IMR-90 (cell line): ENCODE data around the gene DCDC2. TPM values are rescaled to one million over a fixed set of nuclear protein-coding genes. Genes with fewer than 3 reads are reported as not detected.

Experiments
- ATAC-seq: fragments of 200-7000 bp; cut with Tn5 transposase; 2 replicates; pipeline ENCODE4 v1.9.1; 2020; ENCODE audit warnings: low read depth, mild to moderate bottlenecking, moderate library complexity
- BruUV-seq: library from RNA; stranded (reverse); fragments of 400-500 nt; replicated peaks from 2 replicates; lab custom pipeline; 2021; lab: Mats Ljungman, UMichigan
- CTCF ChIA-PET: fragments of 300-600 bp; formaldehyde crosslinking; extraction: SDS; loops from one replicate; lab custom pipeline; 2021; ENCODE audit warnings: antibody characterized with exemption; lab: Yijun Ruan, JAX
- POLR2A ChIA-PET: fragments of 300-600 bp; sonication (Branson Sonifier 250); formaldehyde crosslinking; loops from one replicate; lab custom pipeline; 2022; ENCODE audit warnings: antibody characterized with exemption; ENCODE audit not compliant: unreplicated experiment; lab: Charles Lee
- DNase-seq: peaks from one replicate; pipeline ENCODE4 v3.0.0; 2013
- H2AFZ ChIP-seq: replicated peaks from 2 replicates; pipeline ENCODE3; 2013; ENCODE audit warnings: low read length, mild to moderate bottlenecking; ENCODE audit not compliant: poor library complexity
- H2AK5ac ChIP-seq: 2 replicates; pipeline ENCODE4 v1.6.1; 2013; ENCODE audit warnings: low read depth, low read length, inconsistent platforms
- H2AK9ac ChIP-seq: replicated peaks from 2 replicates; pipeline ENCODE3; 2013; ENCODE audit warnings: mild to moderate bottlenecking, low read depth, low read length, moderate library complexity; ENCODE audit not compliant: poor library complexity
- H2BK120ac ChIP-seq: 2 replicates; pipeline ENCODE4 v1.6.1; 2013; ENCODE audit warnings: low read depth, low read length, inconsistent platforms
- H2BK15ac ChIP-seq: 3 replicates; pipeline ENCODE4 v1.6.1; 2013; ENCODE audit warnings: low read depth, low read length, inconsistent platforms
- H2BK20ac ChIP-seq: 2 replicates; pipeline ENCODE4 v1.6.1; 2013; ENCODE audit warnings: low read depth, mild to moderate bottlenecking, inconsistent platforms, low read length, moderate library complexity
- H2BK5ac ChIP-seq: 2 replicates; pipeline ENCODE4 v1.6.1; 2013; ENCODE audit warnings: mild to moderate bottlenecking, low read depth, low read length, inconsistent platforms; ENCODE audit not compliant: poor library complexity, severe bottlenecking
- H3K14ac ChIP-seq: replicated peaks from 2 replicates; pipeline ENCODE4 v1.6.1; 2013; ENCODE audit warnings: low read depth, low read length, inconsistent platforms
- H3K18ac ChIP-seq: 2 replicates; pipeline ENCODE4 v1.6.1; 2013; ENCODE audit warnings: low read depth, low read length, control low read depth
- H3K23ac ChIP-seq: 2 replicates; pipeline ENCODE4 v1.6.1; 2013; ENCODE audit warnings: low read depth, low read length, inconsistent platforms
- H3K27ac ChIP-seq: 2 replicates; pipeline ENCODE4 v1.5.1; 2013; ENCODE audit warnings: mild to moderate bottlenecking, control low read depth, low read length; ENCODE audit not compliant: insufficient read depth
- H3K27me3 ChIP-seq: 2 replicates; pipeline ENCODE4 v1.6.1; 2013; ENCODE audit warnings: low read length; ENCODE audit not compliant: control insufficient read depth, insufficient read depth
- H3K36me3 ChIP-seq: 2 replicates; pipeline ENCODE4 v1.6.1; 2013; ENCODE audit warnings: low read length, mixed read lengths; ENCODE audit not compliant: control insufficient read depth, insufficient read depth
- H3K4ac ChIP-seq: 2 replicates; pipeline ENCODE4 v1.6.1; 2013; ENCODE audit warnings: low read depth, low read length, inconsistent platforms
- H3K4me1 ChIP-seq: 2 replicates; pipeline ENCODE4 v1.6.1; 2013; ENCODE audit warnings: low read length, mixed read lengths; ENCODE audit not compliant: control insufficient read depth, insufficient read depth
- H3K4me2 ChIP-seq: 2 replicates; pipeline ENCODE4 v1.6.1; 2013; ENCODE audit warnings: low read depth, mild to moderate bottlenecking, control low read depth, low read length, moderate library complexity
- H3K4me3 ChIP-seq: 2 replicates; pipeline ENCODE4 v1.5.1; 2013; ENCODE audit warnings: low read depth, mild to moderate bottlenecking, control low read depth, low read length, moderate library complexity; ENCODE audit not compliant: insufficient read depth
- H3K56ac ChIP-seq: 2 replicates; pipeline ENCODE4 v1.6.1; 2013; ENCODE audit warnings: low read length, inconsistent platforms; ENCODE audit not compliant: insufficient read depth; ENCODE audit errors: extremely low read depth
- H3K79me1 ChIP-seq, 2 experiments: 2 replicates each; pipeline ENCODE4 v1.6.1; 2013; ENCODE audit warnings: low read length in 2 of 2, inconsistent platforms in 1 of 2, low read depth in 1 of 2
- H3K9ac ChIP-seq: 2 replicates; pipeline ENCODE4 v1.6.1; 2013; ENCODE audit warnings: low read depth, low read length, control low read depth
- H3K9me1 ChIP-seq: 2 replicates; pipeline ENCODE4 v1.6.1; 2013; ENCODE audit warnings: low read length, inconsistent platforms; ENCODE audit not compliant: insufficient read depth
- H3K9me3 ChIP-seq: 2 replicates; pipeline ENCODE4 v1.6.1; 2013; ENCODE audit warnings: low read length; ENCODE audit not compliant: control insufficient read depth, insufficient read depth
- H4K20me1 ChIP-seq: 2 replicates; pipeline ENCODE4 v1.6.1; 2013; ENCODE audit warnings: low read length, inconsistent platforms; ENCODE audit not compliant: insufficient read depth
- H4K5ac ChIP-seq: 2 replicates; pipeline ENCODE4 v1.6.1; 2013; ENCODE audit warnings: mild to moderate bottlenecking, low read depth, low read length, control low read depth
- H4K8ac ChIP-seq, 2 experiments: 2 replicates each; pipeline ENCODE4 v1.6.1; 2013; ENCODE audit warnings: low read depth in 2 of 2, low read length in 2 of 2, control low read depth in 1 of 2, inconsistent platforms in 1 of 2
- H4K91ac ChIP-seq: 2 replicates; pipeline ENCODE4 v1.6.1; 2013; ENCODE audit warnings: low read depth, low read length, inconsistent platforms; ENCODE audit not compliant: insufficient read depth
- BHLHE40 ChIP-seq: fragments of 150-350 bp; IDR thresholded peaks from 2 replicates; pipeline ENCODE4 v1.6.1; 2016; ENCODE audit warnings: mild to moderate bottlenecking, low read depth, low read length
- CEBPB ChIP-seq: IDR thresholded peaks from 2 replicates; pipeline ENCODE4 v1.6.1; 2012; ENCODE audit warnings: low read depth, low read length, improper control_type of control experiment
- CHD1 ChIP-seq: IDR thresholded peaks from 2 replicates; pipeline ENCODE4 v1.6.1; 2012; ENCODE audit warnings: low read depth, low read length, improper control_type of control experiment
- CTCF ChIP-seq: conservative IDR thresholded peaks from 2 replicates; pipeline ENCODE4 v1.5.1; 2012; ENCODE audit warnings: mild to moderate bottlenecking, low read depth, low read length, improper control_type of control experiment
- ELK1 ChIP-seq: fragments of 150-350 bp; IDR thresholded peaks from 2 replicates; pipeline ENCODE4 v1.6.1; 2016; ENCODE audit warnings: low read depth, mild to moderate bottlenecking, low read length, moderate library complexity, borderline replicate concordance
- FOS ChIP-seq: fragments of 150-350 bp; IDR thresholded peaks from 2 replicates; pipeline ENCODE4 v1.6.1; 2016; ENCODE audit warnings: low read depth, low read length
- MAFK ChIP-seq: IDR thresholded peaks from 2 replicates; pipeline ENCODE4 v1.6.1; 2012; ENCODE audit warnings: low read depth, low read length, improper control_type of control experiment
- MAZ ChIP-seq: IDR thresholded peaks from 2 replicates; pipeline ENCODE4 v1.6.1; 2012; ENCODE audit warnings: low read depth, mild to moderate bottlenecking, low read length, improper control_type of control experiment, moderate library complexity, borderline replicate concordance
- MXI1 ChIP-seq: IDR thresholded peaks from 2 replicates; pipeline ENCODE4 v1.6.1; 2012; ENCODE audit warnings: low read depth, mild to moderate bottlenecking, low read length, moderate library complexity, borderline replicate concordance
- POLR2A ChIP-seq: IDR thresholded peaks from 2 replicates; pipeline ENCODE4 v1.6.1; 2012; ENCODE audit warnings: mild to moderate bottlenecking, low read depth, low read length
- RCOR1 ChIP-seq: IDR thresholded peaks from 2 replicates; pipeline ENCODE4 v1.6.1; 2012; ENCODE audit warnings: mild to moderate bottlenecking, low read length, improper control_type of control experiment; ENCODE audit not compliant: insufficient replicate concordance
- RFX5 ChIP-seq: IDR thresholded peaks from 2 replicates; pipeline ENCODE4 v1.8.0; 2012; ENCODE audit warnings: low read depth, mild to moderate bottlenecking, low read length, moderate library complexity
- SMC3 ChIP-seq: fragments of 150-350 bp; IDR thresholded peaks from 2 replicates; pipeline ENCODE4 v1.6.1; 2016; ENCODE audit warnings: low read depth, mild to moderate bottlenecking, antibody characterized with exemption, low read length, moderate library complexity
- USF2 ChIP-seq: fragments of 150-350 bp; IDR thresholded peaks from 2 replicates; pipeline ENCODE4 v1.6.1; 2017; ENCODE audit warnings: mild to moderate bottlenecking, antibody characterized with exemption, low read length, low read depth
- WGBS, 2 experiments: methylation state at CpG; one replicate each; pipeline versions ENCODE4 v1.1.5 to v1.1.7; 2013; ENCODE audit warnings: missing lambda C conversion rate in 2 of 2; ENCODE audit not compliant: insufficient read length in 1 of 2; ENCODE audit errors: extremely low coverage in 2 of 2; 5-methylcytosine and 5-hydroxymethylcytosine counted together
- dilution Hi-C: fragments of 300-500 bp; cut with HindIII; formaldehyde crosslinking; loops from one replicate; pipeline ENCODE4 v1.14.3; 2018; ENCODE audit warnings: low sequenced_read_pairs; ENCODE audit not compliant: unreplicated experiment
- in situ Hi-C: fragments of 300-500 bp; cut with MboI; formaldehyde crosslinking; loops from 3 replicates; pipeline ENCODE4 v1.14.3; 2019; ENCODE audit warnings: low sequenced_read_pairs, inconsistent platforms, mixed read lengths
- intact Hi-C: fragments of 100-400 bp; cut with micrococcal nuclease; formaldehyde crosslinking; loops from 2 replicates; pipeline ENCODE4 v1.10.0; 2022
- polyA plus RNA-seq, 3 experiments: library from polyadenylated mRNA; depleted of rRNA; stranded (reverse); fragments of >200 nt; gene quantifications; 2 replicates each; pipeline ENCODE4 v1.2.3, GENCODE V29; 2012; ENCODE audit warnings: low replicate concordance in 1 of 3
- total RNA-seq: library from RNA; depleted of rRNA; stranded (reverse); fragments of >200 nt; gene quantifications from 2 replicates; pipeline ENCODE4 v1.2.3, GENCODE V29; 2012

DCDC2 gene
- total and polyA plus RNA-seq, 2 of the 4 experiments (the other 2 are of a cell fraction): not detected

- H2AK5ac ChIP-seq: no peak overlapping the region
- no peak overlapping the region for H2BK20ac ChIP-seq
- H3K4me2 ChIP-seq: no peak overlapping the region
- in situ Hi-C loops: no loop called here
- H3K36me3 ChIP-seq: no peaks in the 10 kb centered on the region
- H3K79me1 ChIP-seq: no peaks in the 10 kb centered on the region
- no peak overlapping the region for H4K5ac ChIP-seq
- H2BK120ac ChIP-seq: no peak overlapping the region
- intact Hi-C loops: no loop called here
- H2BK15ac ChIP-seq: no peak overlapping the region
- BruUV-seq: no TSS peak
- WGBS, 2 experiments: no CpG with 5 or more reads among the region's 3 CpGs
- ChIA-PET POLR2A (no interaction called here), CTCF (interaction anchor here (0.6 kb wide), 1 partner anchor 417 kb away, joined by 3 read pairs; no protein-coding TSS in a partner anchor)
- peaks cover 3% of the 10 kb centered on the region for H3K9me3 ChIP-seq
- dilution Hi-C loops: no loop called here
- no peaks in the 10 kb centered on the region for H3K4me1 ChIP-seq
- H3K4ac ChIP-seq: no peak overlapping the region
- no peak overlapping the region for H3K56ac ChIP-seq
- no peak overlapping the region for H4K8ac ChIP-seq
- ATAC-seq: no peak
- TF ChIP-seq CHD1: no peak
- TF ChIP-seq CTCF: no peak
- TF ChIP-seq CEBPB: no peak
- no peak for TF ChIP-seq FOS
- TF ChIP-seq RFX5: no peak
- no peak for TF ChIP-seq RCOR1
- TF ChIP-seq BHLHE40: no peak
- no peak for TF ChIP-seq MXI1
- no peak for TF ChIP-seq POLR2A
- TF ChIP-seq MAZ: no peak
- TF ChIP-seq USF2: no peak
- TF ChIP-seq MAFK: no peak
- TF ChIP-seq SMC3: no peak
- no peak for TF ChIP-seq ELK1
- no peak overlapping the region for H2BK5ac ChIP-seq
- H2AK9ac ChIP-seq: no peak overlapping the region
- H3K27me3 ChIP-seq: no peaks in the 10 kb centered on the region
- H3K4me3 ChIP-seq: no peak overlapping the region
- H3K9ac ChIP-seq: no peak overlapping the region
- no peak overlapping the region for H3K14ac ChIP-seq
- H3K23ac ChIP-seq: no peak overlapping the region
- no peak overlapping the region for H3K27ac ChIP-seq
- no peak for DNase-seq
- H4K20me1 ChIP-seq: no peaks in the 10 kb centered on the region
- H4K91ac ChIP-seq: no peak overlapping the region
- no peak overlapping the region for H3K18ac ChIP-seq
- no peaks in the 10 kb centered on the region for H3K9me1 ChIP-seq
- no peak overlapping the region for H2AFZ ChIP-seq
Observed at GRCh38 chr6:24229696-24230405, 128.0 kb downstream of the DCDC2 start.
